DMS114 treated with DMSO at 0.1 percent for 48 hours (cell line): Measurements from ENCODE around the gene SPRYD3.
"Not testable (repeated sequence)": the region's sequence is repeated elsewhere in the genome, so short reads cannot be mapped to it uniquely, and the experiment has no call there.

Experiments used
- DNase-seq: peaks from one replicate; lab custom pipeline; 2025; ENCODE audit not compliant: unreplicated experiment; lab: John Stamatoyannopoulos, UW

The SPRYD3 gene

DNA sequence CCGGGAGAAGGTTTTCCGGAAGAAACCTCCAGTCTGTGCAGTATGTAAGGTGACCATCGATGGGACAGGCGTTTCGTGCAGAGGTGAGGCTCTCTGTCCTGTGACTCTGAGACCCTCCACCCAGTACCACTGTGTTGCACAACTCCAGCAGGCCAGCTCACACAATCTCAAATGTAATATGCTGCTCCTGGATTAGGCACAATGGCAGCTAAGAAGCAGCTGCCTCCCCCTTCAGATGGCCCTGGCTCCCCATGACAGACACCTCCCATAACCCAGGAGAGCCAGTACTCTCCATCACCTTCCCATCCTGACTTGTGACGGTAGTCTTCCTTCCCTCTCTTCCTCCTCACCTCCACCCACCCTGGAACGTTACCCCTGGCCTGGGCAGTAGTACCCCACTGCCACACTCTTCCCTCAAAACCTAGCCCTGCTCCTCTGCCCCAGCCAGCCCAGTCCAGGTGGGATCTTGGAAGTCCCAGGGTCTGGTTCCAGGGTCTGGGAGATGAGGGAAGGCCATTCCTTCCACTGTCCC lies 27.2 kb downstream of the SPRYD3 start:
- DNase-seq, result no peak

DNA sequence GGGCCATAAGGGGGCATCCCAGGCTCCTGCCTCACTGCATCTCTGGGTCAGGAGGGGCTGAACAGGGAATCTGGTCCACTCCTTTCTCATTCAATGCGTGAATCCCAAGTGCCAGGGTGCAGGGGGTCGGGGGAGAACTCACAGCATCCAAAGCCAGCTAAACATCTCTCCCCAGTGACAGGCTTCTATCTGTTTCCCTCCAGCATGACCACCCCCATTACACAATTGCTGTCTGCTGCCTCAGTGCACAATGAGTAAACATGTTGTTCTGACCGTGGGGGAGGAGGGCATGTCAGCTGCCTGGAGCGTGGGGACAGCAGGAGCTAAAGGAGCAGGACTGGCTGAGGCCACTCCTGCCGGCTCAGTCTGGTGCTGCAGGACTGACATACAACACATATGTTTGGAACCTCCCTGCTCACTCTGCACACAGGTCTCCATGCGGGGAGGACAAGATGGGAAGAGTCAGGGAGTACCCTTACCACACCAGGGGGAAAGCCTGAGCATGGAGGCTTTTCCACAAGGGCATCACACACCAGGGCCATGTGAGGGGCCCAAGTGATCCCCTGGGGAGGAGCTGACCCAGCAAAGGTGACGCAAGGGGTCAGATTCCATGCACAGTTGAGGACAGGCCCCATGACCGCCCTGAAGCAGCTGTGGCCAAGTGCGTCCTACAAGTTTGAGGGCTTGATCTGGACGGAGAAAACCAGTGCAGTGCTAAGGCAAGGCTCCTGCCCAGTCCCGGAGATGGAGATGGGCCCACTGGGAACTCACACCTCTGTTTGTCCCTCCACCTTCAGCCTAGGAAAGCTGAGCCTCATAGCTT lies 27.9 kb downstream of the SPRYD3 start:
- no peak for DNase-seq

DNA sequence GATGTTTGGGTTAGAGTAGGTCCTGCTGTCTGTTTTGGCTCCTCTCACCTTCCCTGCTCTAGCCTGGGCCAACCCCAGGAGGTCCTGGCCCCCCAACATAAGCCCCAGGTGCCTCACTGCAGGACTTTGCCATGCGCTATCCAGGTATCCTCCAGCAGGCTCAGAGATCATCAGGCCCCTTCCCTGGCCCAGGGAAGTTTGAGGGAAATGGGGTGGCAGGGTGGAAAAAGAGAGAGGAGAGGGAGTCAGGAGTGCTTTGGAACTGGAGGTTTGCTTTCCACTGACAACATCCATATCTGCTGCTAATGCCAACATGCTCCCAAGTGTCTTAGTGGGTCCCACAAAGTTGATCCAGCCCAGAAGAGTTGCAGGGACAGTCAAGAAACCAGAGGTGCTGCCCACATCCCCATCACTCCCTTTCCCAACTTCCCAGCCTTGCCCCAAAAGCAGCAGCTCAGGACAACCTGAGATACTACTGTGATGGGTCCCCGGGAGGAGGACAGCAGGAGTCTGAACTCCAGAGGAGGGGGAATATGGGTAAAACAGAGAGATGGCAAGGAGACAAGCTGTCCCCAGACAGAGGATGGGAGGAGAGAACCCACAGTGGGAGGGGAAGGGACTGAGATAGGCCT lies 28.6 kb downstream of the SPRYD3 start:
- no peak for DNase-seq

DNA sequence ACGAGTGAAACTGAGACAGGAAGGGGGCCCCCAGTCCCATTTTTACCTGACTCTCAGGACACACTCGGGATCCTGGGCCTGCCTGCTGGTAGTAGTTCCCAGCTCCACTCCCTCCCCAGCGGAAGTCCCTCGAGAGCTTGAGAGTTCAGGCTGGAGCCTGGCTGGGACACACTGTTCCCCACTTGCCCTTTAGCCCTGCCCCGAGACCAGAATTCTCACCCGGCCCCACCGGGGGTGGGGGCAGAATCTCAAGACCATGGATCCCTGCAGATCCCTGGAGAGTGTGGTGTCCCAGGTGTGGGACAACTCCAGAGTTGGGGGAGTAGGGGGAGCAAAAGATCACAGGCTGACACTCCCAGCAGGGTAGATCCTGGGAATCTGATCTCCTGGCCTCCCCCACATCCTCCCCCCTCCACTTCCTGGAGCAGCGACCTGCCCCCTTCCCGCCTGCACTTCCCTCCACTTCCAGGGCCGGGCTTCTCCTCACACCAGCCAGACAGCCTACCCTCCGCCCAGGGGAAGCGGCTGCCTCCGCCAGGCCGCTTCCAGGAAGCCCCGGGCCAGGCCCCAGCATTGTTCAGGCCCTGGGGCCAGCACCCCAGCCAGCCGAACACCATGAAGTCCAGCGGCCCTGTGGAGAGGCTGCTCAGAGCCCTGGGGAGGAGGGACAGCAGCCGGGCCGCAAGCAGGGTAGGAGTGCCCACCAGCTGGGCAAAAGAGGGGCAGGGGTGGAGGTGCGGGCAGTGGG lies 29.4 kb downstream of the SPRYD3 start, which contains the start of gene TNS2:
TSS of gene TNS2 (plus strand) at position 495 of the 748 bp plus-strand sequence. CDS start at position 616, 121 bp downstream.
- no peak for DNase-seq

DNA sequence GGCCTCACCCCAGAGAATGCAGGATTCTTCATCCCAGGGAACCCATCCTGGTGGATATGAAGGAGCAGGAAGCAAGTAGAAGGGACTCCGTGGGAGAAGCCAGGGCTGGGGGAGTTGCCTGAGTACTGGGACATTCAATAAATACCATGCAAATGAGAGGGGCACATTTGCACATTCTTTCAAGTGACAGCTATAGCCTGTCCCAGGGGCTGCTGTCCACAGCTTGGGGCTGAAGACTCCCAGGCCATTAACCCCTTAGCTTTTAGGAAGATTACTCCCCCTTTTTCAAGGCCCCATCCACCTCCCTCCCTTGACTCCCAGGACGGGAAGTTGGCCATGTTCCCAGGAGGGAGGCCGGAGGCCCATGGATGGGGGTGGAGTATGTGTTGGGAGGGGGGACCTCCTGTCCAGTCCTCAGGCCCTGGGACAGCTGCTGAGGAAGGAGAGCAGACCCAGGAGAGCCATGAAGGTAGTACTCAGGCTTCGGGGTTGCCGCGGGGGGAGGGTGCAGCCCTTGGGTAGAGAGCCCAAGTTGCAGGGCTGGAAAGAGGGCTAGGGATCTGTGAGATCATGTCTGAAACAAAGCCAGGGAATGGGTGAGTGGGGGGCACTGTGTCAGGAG lies 30.3 kb downstream of the SPRYD3 start:
- no peak for DNase-seq

DNA sequence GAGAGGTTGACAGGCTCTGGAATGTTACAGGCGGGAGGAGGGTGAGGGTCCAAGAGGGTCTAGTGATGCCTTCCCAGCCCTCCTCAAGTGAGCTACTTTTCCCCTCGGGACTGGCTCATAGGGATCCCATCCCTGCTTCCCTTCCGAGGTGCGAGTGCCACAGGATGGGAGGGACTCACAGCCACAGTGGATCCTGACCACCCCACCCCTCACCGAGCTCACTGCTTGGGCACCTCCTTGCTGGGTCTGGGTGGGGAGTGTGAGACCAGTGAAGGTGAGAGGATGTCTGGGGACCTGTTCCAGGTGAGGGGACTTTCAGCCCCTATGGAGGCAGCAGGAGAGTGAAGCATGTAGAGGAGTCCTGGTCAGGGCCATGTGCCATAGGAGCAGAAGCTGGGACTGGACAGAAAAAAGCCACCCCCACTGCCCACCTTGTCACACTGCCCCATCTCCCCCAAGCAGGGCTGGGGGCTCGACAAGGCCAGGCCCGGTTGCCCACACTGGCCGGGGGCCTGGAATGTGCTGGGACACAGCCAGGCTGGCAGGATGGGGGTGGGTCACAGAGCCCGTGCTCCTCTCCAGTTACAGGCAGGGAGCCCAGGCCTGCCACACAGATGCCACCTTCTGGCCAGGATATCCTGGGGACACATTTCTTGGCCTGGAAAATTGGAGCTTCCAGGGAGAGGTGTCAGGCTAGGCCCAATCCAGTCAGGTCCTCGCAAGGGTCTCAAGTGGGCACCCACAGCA lies 31.0 kb downstream of the SPRYD3 start:
- no peak for DNase-seq

DNA sequence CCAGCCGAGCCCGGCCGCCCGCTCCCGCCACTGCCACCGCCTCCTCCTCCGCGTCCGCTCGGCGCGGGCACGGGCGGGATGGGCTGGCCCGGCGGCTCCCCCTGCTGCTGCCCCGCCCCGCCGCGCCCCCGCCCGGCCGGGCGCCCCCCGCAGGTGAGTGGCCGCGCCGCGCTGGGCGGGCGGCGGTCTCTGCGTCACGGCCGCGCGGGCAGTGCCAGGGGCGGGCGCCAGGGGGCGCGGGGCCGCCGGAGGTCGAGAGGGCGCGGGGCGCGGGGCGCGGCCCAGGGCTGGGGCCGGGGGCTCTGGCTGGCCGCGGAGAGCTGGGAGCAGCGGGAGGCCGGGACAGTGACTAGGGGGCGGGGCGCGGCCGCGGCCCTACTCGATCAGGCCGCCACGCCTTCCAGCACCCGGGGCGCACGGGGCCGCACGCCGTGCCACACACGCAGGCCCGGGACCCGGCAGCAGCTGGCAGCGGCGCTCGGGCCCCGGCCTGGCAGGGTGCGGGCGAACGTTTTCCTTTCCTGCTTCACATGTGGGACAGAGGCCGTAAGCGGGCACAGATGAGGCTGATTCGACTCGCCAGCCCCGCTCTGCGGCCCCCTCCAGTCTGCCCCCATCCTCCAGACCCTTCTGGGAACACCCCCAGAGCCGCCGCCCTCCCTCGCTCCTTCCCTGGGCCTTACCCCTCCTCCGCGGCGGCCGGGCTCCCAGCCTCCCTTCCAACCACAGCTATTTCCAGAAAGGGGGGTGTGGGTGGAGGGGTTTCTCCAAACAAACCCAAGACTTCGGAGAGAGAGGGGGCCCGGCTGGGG lies 31.8 kb downstream of the SPRYD3 start:
- DNase-seq, result no peak

DNA sequence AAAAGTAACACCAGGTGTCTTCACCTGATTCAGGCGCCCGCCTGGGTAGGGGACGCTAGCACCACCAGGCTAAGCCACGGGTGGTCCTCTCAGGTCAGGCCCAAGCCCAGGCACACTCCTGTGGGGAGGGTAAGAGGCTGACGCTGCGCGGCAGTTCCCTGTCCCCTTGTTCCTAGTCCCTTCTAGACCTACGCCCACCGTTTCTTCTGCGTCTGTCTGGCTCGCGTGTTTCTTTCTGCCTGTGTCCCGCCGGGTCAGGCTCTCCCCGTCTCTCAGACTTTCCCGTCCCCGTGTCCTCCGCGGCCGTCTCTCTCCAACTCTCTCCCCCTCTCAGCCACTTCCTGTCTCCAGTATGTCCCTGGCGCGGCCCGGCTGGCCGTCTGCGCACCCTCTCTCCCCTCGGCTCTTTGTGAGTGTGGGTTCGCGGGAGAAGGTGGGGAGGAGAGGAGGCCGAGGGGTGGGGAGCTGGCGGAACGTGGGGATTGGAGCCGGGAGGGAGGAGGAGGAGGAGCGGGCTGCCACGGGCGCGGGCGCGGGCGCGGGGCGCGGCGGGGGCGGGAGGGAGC lies 32.5 kb downstream of the SPRYD3 start:
- DNase-seq, result no peak

DNA sequence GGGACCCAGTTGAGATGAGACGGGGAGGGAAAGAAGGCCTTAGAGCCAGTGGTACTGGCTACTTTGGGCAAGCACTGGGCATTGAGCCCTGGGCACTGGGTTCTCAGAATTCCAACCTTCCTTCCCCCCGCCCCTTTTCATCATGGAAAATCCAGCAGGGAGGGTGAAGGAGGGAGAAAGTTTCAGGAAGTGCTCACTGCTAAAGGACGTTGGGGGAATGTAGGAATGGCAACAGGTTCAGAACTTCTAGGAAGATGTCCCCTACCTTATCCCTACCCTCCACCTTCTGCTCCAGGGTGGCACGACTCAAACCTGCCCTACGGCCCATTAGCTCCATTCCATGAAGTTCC lies 33.5 kb downstream of the SPRYD3 start:
- DNase-seq, result no peak

DNA sequence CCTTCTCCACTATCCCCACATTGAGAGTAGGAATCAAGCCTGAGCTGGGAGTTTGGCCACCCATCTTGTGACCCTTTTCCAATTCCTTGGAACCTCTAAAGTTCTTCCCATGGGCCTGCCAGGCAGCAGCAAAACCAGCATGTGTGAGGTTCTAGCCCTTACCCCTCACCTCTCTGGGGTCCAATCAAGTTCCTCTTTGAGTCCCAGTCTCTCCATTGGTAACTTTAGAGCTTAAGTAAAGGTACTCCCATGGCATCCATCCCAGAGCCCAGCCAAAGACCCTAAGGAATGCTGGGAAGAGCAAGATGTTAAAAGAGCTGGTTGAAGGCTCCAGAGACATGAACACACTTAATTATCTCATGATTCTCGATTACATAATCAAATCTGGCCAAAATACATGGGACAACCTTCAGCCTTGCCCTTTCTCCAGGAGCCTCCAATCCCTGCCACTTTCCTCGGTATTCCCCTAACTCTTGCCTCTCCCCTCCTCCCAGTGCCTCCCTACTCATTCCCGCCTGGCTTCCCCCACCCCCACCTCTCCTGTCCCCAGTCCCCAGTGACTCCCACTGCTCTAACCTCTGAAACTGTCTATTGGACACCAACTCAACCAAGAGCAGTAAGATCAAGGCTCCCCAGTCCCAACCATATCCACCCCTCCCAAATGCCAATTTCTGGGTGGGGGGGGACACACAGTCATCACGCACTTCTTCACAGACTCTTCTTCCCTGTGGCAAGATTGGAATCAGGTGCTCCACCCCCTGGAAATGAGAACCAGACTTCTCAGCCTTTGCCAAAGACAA lies 34.1 kb downstream of the SPRYD3 start:
- no peak for DNase-seq

DNA sequence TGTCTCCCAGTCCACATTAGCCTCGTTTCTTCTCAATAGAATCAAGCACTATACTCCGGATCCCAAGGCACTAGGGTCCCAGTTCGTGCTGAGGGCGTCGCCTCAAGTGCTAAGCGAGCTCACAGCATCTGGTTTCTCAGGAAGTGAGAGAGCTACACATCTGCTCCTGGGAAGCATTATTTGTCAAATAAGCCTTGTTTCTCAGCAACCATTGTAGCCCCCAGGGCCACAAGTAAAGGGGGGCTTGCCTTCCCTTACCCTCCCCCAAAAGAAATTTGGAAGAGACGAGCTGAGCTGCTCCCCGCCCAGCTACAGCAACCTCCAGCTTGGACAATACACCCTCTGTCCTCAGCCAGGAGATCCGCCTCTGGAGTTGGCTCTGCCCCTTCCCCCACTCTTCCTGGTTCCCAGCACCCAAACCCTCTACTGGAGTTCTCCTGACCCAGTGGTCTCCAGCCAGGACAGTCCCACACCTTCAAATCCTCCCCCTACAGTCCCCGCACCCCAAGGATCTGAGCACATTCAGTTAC lies 35.1 kb downstream of the SPRYD3 start:
- DNase-seq, result no peak

DNA sequence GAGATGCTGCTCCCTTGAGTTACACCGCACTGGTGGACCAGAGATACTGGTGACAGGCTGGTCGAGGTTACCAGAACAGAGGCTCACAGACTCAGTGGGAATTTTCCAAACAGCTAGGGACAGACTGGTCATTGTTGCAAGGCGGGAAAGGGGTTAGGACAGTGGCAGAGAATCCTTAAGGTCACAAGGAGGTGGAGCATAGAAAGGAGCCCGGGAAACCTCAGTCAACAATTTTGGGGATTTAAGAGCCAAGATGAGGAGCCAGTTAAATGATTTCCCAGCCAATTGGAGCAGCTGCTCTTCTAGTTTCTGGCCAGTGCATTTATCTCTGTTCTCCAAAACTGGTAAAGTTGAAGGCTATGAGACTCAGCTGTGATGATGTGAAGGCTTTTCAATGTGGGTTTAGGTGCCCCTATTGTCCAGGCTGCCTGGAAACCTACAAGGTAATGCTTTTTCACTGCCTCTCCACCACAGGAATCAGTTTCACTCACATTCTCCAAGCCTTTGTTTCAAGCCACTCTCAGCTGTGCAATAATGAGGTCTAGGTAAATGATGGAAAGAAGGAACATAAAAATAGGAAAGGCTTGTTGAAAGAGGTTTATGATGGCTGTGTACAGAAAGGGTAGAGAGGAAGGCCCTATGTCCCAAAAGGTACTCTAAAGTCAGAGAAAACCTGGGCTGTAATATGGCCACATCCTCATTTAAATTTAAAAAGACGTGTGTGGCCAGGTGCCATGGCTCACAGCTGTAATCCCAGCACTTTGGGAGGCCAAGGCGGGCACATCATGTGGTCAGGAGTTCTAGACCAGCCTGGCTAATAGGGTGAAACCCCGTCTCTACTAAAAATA lies 36.4 kb downstream of the SPRYD3 start:
- no peak for DNase-seq

DNA sequence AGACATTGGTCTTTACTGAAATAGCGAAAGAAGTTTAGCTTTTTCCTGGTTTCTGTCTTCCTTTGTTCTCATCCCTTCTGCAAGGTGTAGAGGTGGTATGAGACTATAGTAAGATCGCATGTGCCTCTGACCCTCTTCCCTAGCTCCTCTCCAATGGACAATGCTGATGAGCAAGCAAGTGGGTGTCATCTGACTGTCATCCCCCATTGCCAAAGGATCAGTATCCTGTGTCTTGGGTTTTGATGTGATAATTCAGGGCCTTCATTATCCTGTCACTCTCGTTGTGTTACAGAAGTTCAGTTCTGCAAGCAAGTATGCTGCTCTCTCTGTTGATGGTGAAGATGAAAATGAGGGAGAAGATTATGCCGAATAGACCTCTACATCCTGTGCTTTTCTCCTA lies 39.3 kb downstream of the SPRYD3 start:
- no peak for DNase-seq

DNA sequence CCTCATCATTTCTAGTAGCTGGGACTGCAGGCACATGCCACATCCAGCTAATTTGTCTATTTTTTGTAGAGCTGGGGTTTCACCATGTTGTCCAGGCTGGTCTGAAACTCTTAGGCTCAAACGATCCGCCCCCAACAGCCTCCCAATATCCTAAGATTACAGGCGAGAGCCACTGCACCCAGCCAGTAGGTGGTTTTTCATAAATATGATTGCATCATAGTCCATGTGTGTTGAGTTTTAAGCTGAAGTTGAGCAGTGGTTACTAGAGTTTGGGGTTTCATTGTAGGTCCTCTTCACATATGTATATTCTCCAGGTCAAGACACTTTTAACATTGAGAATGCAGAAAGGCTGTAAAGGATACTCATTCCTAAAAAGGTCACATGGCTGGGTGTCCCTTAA lies 42.4 kb downstream of the SPRYD3 start:
- DNase-seq, result no peak

DNA sequence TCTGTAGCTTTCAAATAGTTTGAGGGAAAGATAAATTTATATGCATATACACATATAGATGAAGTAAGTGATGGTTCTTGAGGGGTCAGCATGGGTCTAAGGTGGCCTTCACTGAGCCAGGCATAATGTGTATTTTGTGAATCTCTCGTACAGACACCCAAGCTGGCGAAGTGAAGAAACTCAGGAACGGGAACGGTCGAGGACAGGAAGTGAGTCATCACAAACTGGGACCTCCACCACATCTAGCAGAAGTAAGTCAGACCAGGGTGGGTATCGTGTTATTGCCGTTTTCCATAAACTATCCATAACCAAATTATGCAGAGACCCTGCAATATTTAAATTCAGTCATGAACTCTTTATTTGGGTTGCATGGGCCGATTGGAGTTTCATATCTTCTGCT lies 44.7 kb downstream of the SPRYD3 start:
- no peak for DNase-seq

DNA sequence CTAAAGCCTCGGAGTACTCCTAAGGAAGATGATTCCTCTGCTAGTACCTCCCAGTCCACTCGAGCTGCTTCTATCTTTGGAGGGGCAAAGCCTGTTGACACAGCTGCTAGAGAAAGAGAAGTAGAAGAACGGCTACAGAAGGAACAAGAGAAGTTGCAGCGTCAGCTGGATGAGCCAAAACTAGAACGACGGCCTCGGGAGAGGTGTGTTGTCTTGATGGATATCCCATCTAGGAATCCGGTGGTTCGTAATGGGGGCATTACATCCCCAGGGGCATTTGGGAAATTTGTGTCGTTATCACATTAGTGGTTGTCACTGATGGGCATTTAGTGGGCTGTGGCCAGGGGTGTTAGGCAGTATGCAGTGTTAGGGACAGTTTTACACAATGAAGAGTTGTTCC lies 45.4 kb downstream of the SPRYD3 start:
- not testable (repeated sequence) for DNase-seq

DNA sequence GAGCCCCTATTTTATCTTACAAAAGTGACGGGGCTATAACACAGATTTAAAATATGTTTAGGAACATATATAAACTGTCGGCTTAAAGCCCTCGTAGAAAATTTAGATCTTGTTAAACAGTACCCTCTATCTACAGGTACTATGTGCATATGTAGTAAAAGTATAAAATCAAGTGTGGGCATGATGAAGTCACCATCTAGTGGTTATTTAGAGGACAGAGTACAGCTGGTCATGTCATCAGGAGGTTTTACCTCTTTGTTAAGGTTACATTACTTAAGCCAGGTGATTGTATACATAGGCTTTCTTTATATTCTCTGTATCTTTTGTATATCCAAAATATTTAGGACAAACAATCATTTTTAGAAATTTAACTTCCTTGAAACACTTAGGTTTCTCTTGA lies 47.6 kb downstream of the SPRYD3 start:
- no peak for DNase-seq
